Measurements from ENCODE around the gene PHGDH. TPM values are rescaled to one million over a fixed set of nuclear protein-coding genes. Genes with fewer than 3 reads are reported as not detected.
A peak's percentile ranks its signal among the peaks of the same experiment; 100 is the strongest.
"Not testable (repeated sequence)": the region's sequence is repeated elsewhere in the genome, so short reads cannot be mapped to it uniquely, and the experiment has no call there.

Gene PHGDH
- polyA plus RNA-seq, 3 donors: 235 to 284 (median 265) TPM

- peak in 3 of 11 donors; percentile 35 to 69 (median 61) for DNase-seq (ENCODE audit: extremely low read depth in 1 of 11, low read depth in 9 of 11, low spot score in 4 of 11)
These were observed 62.0 kb downstream of the PHGDH start for GRCh38 chr1:119773711-119774241.

GRCh38 chr1:119774746-119775490 is 63.2 kb downstream of the PHGDH start:
- DNase-seq (ENCODE audit: extremely low read depth in 1 of 11, low read depth in 9 of 11, low spot score in 4 of 11): no peak

- DNase-seq (ENCODE audit: extremely low read depth in 1 of 11, low read depth in 9 of 11, low spot score in 4 of 11): no peak
These were observed 66.6 kb downstream of the PHGDH start for GRCh38 chr1:119778359-119778758.

- no peak for DNase-seq (ENCODE audit: extremely low read depth in 1 of 11, low read depth in 9 of 11, low spot score in 4 of 11)
These were observed 67.3 kb downstream of the PHGDH start for GRCh38 chr1:119778886-119779560.

GRCh38 chr1:119779869-119780356 is 68.2 kb downstream of the PHGDH start:
- DNase-seq (ENCODE audit: extremely low read depth in 1 of 11, low read depth in 9 of 11, low spot score in 4 of 11): no peak

DNA sequence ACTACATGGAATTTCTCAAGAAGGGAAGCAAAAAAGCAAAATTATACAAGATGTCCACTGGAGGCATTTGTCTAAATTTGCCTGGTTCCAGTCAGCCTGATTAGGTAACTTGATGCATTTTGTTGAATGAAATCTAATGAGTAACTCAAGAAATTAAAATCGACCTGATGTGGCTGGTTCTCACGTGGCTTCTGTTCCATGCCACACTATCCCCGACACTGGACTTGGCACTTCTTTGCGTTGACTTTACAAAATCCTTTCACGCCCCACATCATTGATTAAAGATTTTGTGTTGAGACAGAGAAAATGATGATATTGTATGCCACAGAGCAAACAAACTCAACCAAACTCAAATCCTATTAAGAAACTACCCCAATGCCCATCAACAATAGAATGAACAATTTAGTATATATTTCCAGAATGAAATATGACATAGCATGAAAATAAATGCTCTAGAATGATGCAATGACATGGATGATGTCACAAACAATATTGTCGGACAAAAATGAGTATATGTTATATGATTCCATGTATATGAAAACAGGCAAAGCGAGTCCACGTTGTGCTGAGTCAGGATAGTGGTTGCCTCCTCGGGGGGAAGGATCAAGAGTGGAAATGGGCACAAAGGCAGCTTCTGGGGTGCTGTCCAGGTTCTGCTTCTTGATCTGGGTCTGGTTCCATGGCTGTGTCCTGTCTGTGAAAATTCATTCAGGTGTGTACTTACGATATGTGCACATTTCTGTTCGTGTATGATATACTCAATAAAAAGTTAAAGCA is 69.9 kb downstream of the PHGDH start:
- DNase-seq (ENCODE audit: extremely low read depth in 1 of 11, low read depth in 9 of 11, low spot score in 4 of 11): no peak

- no peak for DNase-seq (ENCODE audit: extremely low read depth in 1 of 11, low read depth in 9 of 11, low spot score in 4 of 11)
These were observed 71.0 kb downstream of the PHGDH start for GRCh38 chr1:119782631-119783325.

GRCh38 chr1:119783354-119784185 is 71.8 kb downstream of the PHGDH start:
- DNase-seq (ENCODE audit: extremely low read depth in 1 of 11, low read depth in 9 of 11, low spot score in 4 of 11): no peak

DNA sequence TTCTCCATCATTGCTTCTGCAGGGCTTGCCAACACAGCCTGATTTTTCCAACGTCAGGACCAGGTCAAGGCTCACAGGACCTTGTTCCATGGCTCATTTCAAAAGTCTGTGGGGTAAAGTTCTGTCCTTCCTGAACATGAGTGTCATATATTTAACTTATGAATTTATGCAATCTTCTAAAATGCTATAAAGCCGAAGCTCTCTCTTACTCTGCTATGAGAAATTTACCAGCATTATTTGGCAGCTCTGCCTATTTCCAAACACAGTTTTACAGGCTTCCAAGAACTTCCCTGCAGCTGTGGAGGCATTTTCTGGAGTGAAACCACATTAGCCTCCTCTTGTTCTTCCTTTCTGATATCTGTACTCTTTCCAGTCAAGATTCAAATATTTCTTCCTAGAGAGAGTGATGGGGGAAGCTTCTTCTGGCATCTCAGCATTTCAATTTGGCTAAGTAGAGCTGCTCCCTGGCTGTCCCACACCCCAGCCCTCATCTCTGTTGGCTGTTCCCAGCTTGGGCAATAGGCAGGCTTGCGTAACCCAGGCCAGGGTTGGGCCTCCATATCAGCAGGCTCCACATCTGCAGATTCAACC is 72.6 kb downstream of the PHGDH start:
- no peak for DNase-seq (ENCODE audit: extremely low read depth in 1 of 11, low read depth in 9 of 11, low spot score in 4 of 11)

GRCh38 chr1:119786046-119786445 is 74.3 kb downstream of the PHGDH start:
- DNase-seq (ENCODE audit: extremely low read depth in 1 of 11, low read depth in 9 of 11, low spot score in 4 of 11): not testable (repeated sequence)

DNA sequence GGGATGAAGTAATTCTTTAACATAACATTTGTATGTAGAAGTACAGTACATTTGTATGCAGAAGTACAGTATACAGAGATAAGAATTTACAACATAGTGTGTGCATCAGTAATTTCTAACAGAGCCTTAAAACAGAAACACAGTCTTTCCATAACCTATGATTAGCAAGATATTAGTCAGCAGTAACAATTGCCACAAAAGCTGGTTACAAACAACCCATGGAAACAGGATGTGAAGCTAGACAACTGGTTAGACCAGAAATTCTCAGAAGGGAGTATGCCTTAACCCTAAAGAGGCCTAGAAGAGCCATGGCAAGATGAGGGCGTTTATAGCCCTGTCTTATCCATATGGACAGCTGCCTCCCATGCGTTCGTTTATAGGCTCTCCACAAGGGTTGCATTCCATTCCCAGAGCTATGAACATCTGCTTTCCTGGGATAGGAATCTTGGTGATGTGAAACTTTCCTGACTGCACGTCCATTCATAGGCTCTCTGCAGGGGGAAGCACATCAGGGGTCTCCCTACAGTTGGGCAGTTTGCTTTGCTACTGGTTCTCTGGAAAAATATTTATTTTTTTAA is 74.8 kb downstream of the PHGDH start:
- not testable (repeated sequence) for DNase-seq (ENCODE audit: extremely low read depth in 1 of 11, low read depth in 9 of 11, low spot score in 4 of 11)

GRCh38 chr1:119787776-119788175 is 76.0 kb downstream of the PHGDH start:
- no peak for DNase-seq (ENCODE audit: extremely low read depth in 1 of 11, low read depth in 9 of 11, low spot score in 4 of 11)

GRCh38 chr1:119790451-119791198 is 78.9 kb downstream of the PHGDH start:
- no peak for DNase-seq (ENCODE audit: extremely low read depth in 1 of 11, low read depth in 9 of 11, low spot score in 4 of 11)

GRCh38 chr1:119791377-119791776 is 79.6 kb downstream of the PHGDH start:
- no peak for DNase-seq (ENCODE audit: extremely low read depth in 1 of 11, low read depth in 9 of 11, low spot score in 4 of 11)
